Epithelial cell of esophagus (primary cell): Measurements from ENCODE around the gene CIRBP.

ENCODE experiments used
- DNase-seq: peaks from one replicate; pipeline ENCODE4 v3.0.0; 2010; ENCODE audit warnings: low read depth
- H3K4me3 ChIP-seq: 2 replicates; pipeline ENCODE4 v1.5.1; 2011; ENCODE audit warnings: mild to moderate bottlenecking, low read length, control low read depth
- TF ChIP-seq, protein P1 (sequence below): IDR thresholded peaks from 2 replicates; pipeline ENCODE4 v1.5.1; 2011; ENCODE audit warnings: low read depth, mild to moderate bottlenecking, low read length, control low read depth, inconsistent platforms; ENCODE audit not compliant: insufficient read depth; ENCODE audit errors: missing control alignments

The CIRBP gene

DNA sequence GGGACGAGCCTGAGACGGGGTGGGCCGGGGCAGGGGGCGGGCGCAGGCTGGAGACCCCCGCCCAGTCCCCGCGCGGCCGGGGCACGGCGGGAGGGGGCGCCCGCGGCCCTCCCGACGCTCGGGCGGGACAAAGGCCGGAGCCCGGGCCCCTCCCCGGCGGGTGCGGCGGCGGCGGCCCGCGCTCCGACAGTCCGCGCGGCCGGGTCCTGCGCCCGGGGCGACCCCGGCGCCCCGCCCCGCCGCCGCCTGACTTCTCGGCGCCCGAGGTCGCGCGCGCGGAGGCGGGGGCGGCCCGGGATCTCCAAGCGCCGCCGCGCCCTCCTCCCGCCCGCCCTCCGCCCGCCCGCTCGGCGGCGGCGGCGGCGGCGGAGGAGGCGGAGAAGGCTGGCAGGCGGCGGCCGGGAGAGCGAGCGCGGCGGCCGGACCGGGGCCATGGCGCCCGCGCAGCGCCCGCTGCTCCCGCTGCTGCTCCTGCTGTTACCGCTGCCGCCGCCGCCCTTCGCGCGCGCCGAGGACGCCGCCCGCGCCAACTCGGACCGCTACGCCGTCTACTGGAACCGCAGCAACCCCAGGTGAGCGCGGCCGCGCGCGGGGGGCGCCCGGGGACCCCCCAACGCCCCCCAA lies 16.7 kb downstream of the CIRBP start, which contains the start of gene EFNA2:
TSS of gene EFNA2 (plus strand) at position 137 of the 624 bp plus-strand sequence. CDS start at position 433, 296 bp downstream.
- no peak for DNase-seq
- TF ChIP-seq, protein P1, sequence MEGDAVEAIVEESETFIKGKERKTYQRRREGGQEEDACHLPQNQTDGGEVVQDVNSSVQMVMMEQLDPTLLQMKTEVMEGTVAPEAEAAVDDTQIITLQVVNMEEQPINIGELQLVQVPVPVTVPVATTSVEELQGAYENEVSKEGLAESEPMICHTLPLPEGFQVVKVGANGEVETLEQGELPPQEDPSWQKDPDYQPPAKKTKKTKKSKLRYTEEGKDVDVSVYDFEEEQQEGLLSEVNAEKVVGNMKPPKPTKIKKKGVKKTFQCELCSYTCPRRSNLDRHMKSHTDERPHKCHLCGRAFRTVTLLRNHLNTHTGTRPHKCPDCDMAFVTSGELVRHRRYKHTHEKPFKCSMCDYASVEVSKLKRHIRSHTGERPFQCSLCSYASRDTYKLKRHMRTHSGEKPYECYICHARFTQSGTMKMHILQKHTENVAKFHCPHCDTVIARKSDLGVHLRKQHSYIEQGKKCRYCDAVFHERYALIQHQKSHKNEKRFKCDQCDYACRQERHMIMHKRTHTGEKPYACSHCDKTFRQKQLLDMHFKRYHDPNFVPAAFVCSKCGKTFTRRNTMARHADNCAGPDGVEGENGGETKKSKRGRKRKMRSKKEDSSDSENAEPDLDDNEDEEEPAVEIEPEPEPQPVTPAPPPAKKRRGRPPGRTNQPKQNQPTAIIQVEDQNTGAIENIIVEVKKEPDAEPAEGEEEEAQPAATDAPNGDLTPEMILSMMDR: no peak
- H3K4me3 ChIP-seq: no peak within 1 kb of the TSS

DNA sequence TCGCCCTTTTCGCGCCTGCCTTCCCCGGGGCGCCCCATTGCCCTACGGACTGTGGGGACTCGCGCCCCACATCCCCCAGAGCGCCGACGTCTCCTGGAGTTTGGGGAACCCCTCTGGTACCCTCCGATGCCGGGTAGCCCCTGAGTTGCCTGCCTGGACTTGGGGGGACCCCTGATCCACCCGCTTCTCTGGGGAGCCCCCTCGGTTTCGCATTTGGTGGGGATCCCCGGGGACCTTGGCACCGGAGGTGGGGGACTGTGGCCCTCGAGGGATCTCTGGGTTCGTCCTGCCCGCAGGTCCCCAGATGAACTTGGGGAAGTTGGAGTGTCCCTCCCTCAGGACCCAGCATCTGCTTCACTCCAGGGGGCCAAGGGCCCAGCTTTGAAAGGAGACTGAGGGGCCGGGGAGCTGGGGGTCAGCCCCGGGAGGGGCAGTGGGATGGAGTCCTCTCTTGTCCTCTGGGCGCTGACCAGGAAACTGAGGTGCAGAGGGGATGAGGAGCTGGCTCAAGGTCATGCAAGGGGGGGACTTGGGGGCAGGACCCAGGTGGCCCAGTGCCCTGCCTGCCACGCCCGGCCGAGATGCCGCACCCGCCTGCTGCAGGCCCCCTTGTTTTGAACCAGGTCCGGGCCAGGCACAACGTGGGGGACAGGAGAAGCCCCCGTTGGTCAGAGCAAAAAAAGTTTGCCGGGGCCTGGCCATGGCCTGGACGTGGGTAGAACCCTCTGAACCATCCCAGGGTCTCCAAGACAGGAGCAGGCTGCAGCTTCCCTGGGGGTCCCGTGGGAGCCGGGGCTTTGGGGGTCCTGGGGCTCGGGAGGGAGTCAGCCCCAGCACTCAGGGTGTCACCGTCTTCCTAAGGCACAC lies 17.6 kb downstream of the CIRBP start:
- no peak for DNase-seq
- no peak overlapping the region for H3K4me3 ChIP-seq
- TF ChIP-seq, protein P1: no peak

DNA sequence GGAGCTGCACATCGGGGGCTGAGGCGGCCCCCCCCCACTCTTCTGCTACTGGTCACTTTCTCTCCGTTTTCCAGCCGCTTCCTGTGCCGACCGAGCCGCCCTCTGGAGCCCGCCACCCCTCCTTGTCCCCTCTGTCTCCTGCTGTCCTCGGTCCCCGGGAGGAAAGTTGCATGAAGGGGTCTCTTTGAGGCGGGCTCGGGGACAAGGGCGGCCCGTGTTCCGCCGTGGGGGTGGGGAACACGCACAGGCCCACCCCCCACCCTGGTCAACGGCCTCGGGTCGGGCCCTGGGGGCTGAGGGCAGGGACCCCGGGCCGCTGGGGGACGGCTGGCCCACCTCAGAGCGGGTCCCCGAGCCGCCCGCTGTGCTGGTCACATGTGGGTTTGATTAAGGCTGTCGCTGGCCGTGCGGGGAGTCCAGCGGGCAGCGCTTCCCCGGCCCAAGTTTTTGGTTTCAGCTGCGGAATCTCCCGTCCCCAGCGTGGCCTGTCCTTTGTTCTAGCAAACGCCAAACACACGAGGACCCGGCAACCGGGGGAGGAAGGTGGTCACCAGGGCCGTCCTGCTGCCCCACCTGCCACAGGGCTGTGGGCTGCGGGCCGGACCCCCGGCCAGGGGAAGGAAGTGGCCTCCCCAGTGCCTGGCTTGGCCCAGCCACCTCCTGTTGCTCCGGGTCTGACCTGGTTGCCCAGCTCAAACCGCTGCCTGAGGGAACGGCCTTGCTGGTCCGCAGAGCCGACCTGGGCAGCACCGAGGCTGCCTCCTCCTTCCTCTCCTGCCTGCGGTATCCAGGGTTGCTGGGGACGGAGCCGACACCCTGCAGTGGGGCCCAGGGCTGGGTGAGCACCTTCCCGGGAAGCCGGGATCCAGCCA lies 18.5 kb downstream of the CIRBP start:
- no peak overlapping the region for H3K4me3 ChIP-seq
- TF ChIP-seq, protein P1: no peak
- DNase-seq: no peak

DNA sequence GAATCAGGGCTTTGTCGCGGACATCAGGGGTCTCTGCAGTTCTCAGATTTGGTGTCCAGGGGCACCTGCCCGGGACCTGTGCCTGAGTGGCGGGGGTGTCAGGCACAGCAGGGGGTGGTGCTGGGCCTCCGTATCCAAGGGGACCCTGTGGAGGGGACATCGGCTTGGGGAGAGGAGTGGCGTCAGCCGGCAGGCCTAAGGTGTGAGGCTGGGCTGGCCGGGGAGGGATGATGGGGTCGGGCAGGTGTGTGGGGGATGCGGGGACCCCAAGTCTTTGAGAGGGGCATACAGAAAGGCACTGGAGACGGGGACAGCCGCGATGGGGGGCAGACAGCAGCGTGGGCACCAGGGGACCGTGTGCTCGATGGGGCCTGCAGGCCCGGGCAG lies 19.1 kb downstream of the CIRBP start:
- no peak overlapping the region for H3K4me3 ChIP-seq
- TF ChIP-seq, protein P1: no peak

DNA sequence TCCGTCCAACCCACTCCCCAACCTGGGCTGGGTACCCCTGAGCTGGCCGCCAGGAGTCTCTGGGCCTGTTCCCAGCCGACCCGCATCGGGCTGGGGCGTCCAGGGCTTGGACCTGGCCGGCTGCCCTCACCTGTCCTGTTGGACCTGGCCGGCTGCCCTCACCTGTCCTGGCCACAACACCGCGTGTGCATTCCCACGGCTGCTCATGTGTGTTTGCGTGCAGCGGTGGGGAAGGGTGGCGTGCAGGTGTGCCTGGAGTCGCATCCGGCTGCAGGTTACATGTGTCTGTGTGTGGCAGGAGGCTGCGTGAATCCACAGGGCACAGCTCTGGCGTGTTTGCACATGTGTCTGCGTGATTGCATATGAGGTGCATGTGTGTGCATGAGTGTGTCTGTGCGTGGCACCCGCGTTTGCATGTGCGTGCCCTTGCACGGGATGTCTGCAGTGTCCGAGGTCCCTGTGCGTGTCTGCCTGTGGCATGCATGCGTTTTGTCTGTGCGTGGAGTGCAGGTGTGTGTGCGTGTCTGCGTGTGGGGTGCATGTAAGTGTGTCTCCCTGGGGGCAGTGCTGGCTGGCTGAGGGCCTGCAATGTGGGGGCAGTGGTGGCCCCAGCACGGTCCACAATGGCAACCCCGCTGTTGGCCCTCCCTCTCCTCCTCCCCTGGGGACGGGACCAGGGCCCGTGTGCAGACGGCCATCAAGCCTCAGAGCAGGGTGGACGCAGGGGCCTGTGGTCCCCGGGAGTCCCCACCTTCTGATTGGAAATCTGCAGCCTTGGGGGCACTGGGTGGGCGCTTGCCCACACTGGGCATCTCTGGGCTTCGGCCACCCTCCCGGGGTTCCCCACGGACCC lies 19.9 kb downstream of the CIRBP start:
- DNase-seq: no peak
- H3K4me3 ChIP-seq: no peak overlapping the region
- TF ChIP-seq, protein P1: no peak

More for the DNA sequence above, 19.1 kb downstream of the CIRBP start:
- no peak for DNase-seq

DNA sequence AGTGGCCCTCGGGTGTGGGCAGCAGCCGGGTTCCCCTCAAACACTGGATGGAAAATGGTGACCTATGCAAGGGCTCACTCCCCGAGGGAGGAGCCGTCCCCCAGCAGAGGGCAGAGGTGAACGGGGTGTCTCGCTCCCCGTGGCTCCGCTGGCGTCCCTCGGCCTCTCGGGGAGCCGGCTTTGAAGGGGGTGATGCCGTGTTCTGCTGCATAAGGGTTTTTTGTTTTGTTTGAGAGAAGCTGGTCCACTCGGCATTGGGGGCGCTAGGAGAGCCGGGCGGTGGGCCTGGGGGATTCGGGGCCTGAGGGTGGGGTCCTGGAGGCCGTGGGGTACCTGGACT lies 20.5 kb downstream of the CIRBP start:
- H3K4me3 ChIP-seq: no peak overlapping the region
- DNase-seq: no peak
- TF ChIP-seq, protein P1: no peak
